Activated CD4-positive, alpha-beta T cell treated with anti-CD3 and anti-CD28 coated beads, Interleukin-2, amount 50 U/mL, for 48 hours (primary cell): Measurements from ENCODE around the gene SPRN.
A peak's percentile ranks its signal among the peaks of the same experiment; 100 is the strongest.
"Not testable (repeated sequence)": the region's sequence is repeated elsewhere in the genome, so short reads cannot be mapped to it uniquely, and the experiment has no call there.

Experiments used
- DNase-seq, 2 experiments: peaks; one replicate each; pipeline ENCODE4 v3.0.0-alpha.2; 2020

SPRN gene

GRCh38 chr10:133383551-133383950 is 40.9 kb downstream of the SPRN start:
- DNase-seq, result no peak

GRCh38 chr10:133381036-133381435 is 43.4 kb downstream of the SPRN start:
- no peak for DNase-seq

DNA sequence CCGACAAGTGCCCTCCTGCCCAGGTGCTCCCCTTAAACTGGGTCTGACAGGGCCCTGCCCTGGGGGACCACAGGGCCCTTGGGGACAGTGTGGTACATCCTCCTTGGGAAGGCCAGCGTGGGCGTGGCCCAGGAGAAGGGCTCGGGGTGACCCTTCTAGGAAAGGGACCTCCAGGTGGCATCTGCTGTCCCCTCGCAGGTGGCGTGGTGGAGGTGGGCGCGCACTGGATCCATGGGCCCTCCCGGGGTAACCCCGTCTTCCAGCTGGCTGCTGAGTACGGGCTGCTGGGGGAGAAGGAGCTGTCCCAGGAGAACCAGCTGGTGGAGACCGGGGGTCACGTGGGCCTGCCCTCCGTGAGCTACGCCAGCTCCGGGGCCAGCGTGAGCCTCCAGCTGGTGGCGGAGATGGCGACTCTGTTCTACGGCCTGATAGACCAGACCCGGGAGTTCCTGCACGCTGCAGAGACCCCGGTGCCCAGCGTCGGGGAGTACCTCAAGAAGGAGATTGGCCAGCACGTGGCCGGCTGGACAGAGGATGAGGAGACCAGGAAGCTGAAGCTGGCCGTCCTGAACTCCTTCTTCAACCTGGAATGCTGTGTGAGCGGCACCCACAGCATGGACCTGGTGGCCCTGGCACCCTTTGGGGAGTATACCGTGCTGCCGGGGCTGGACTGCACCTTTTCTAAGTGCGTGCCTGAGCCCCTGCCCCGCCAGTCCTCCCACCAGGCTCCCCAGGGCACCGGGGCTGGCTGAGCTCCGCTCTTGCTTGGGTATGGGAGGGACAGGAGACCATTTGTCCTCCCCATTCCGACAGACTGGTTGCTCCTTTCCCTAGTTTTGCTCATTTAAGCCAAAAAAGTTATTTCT is 44.4 kb downstream of the SPRN start:
- no peak for DNase-seq

- DNase-seq, result peak; percentile 67 to 72
Observed at GRCh38 chr10:133379152-133379800, 45.1 kb downstream of the SPRN start, which contains the start of gene PAOX. Gene PAOX, plus strand, starts transcription at chr10:133379262. Its CDS starts 55 bp downstream, at chr10:133379317.

GRCh38 chr10:133378251-133379096 is 46.0 kb downstream of the SPRN start:
- peak; percentile 60 to 68 for DNase-seq

- no peak for DNase-seq
Observed at GRCh38 chr10:133377818-133378250, 46.6 kb downstream of the SPRN start.

- no peak for DNase-seq
Observed at GRCh38 chr10:133377025-133377817, 47.2 kb downstream of the SPRN start.

GRCh38 chr10:133376183-133376582 is 48.2 kb downstream of the SPRN start:
- not testable (repeated sequence) for DNase-seq

DNA sequence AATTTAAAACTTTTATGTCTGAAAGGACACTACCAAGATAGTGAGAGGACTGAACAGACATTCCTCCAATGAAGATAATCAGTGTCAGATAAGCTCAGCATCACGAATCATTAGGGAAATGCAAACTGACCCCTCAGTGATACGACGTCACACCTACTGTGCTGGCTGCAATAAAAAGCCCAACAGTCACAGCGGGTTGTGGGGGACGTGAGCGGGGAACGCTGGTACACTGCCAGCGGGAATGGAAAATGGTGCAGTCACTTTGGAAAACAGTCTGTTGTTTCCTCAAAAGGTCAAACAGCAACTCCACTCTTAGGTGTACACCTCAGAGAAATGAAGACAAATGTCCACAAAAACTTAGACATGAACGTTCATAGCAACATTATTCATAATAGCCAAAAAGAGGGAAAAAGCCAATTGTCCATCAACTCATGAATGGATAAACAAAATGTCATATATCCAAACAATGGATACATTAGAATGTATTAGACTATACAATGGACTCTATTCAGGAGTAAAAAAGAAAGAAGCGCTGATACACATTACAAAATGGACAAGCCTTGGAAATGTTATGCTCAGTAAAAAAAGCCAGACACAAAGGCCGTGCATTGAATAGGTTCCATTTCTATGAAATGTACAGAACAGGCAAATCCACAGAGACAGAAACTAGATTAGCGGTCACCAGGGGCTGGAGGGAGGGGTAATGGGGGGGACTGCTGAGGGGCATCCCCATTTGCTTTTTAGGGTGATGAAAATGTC is 48.9 kb downstream of the SPRN start:
- no peak for DNase-seq

DNA sequence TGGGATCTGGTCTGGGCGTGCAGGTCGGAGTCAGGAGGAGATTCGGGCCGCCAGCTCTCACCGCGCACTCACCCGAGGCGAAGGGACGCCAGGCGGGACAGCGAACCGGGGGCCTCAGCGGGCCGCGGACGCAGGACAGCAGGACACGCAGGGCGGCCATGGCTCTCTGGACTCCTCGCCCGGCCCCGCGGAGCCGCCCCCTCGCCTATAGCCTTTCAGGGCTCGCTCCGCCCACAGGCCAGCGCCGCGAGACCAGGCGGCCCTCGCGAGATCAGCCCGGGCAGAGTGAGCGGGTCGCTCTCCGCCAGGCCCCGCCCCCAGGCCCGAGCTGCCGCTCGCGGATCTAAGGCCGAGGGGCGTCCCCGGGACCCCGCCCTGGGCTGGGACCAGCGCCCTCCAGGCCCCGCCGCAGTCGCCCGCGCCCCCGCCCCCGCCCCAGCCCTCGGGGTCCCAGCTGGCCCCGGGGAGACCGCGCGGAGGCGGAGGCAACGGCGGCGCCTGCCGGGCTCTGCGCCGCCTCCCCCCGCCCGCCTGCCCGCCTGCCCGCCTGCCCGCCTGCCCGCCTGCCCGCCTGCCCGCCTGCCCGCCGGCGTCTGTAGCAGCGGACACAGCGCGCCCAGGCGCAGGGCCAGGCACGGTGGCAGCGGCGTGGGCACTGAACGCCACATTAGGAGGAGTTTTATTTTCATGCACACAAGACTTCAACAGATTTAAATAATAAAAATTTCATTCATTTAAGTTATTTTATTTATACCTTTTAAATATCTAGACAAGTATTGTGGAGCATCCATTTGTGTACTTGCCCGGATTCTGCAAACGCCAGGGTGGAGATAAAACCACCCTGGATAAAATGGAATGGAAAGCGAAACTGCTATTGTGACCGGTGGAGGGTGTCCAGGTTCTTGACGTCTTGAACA is 51.0 kb downstream of the SPRN start, which contains the start of gene ECHS1:
Gene ECHS1, minus strand, starts transcription at position 181 of the 917 bp plus-strand sequence. Its CDS starts 21 bp downstream, at position 160.
- DNase-seq, result peak; percentile 95

- no peak for DNase-seq
Observed at GRCh38 chr10:133372507-133372906, 51.9 kb downstream of the SPRN start.
